ENCODE measurements around the gene WBP4.

WBP4 gene

GRCh38 chr13:41049480-41050440, 11.5 kb upstream of the WBP4 start:
- no peak for DNase-seq

DNA sequence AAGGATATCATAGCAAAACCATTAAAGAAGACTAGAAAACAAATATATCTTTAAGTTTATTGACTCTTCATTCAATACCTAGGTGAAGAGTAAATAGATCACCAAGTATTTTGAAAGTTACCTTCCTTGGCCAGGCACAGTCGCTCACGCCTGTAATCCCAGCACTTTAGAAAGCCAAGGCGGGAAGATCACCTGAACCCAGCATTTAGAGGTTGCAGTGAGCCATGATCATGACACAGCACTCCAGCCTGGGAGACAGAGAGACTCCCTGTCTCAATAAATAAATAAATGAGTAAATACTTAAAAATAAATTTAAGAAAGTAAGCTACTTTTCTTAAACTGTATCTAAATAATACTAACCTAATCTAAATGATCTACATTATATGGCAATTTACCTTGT, 8.9 kb upstream of the WBP4 start:
- no peak for DNase-seq

GRCh38 chr13:41053384-41053826, 7.9 kb upstream of the WBP4 start:
- no peak for DNase-seq

DNA sequence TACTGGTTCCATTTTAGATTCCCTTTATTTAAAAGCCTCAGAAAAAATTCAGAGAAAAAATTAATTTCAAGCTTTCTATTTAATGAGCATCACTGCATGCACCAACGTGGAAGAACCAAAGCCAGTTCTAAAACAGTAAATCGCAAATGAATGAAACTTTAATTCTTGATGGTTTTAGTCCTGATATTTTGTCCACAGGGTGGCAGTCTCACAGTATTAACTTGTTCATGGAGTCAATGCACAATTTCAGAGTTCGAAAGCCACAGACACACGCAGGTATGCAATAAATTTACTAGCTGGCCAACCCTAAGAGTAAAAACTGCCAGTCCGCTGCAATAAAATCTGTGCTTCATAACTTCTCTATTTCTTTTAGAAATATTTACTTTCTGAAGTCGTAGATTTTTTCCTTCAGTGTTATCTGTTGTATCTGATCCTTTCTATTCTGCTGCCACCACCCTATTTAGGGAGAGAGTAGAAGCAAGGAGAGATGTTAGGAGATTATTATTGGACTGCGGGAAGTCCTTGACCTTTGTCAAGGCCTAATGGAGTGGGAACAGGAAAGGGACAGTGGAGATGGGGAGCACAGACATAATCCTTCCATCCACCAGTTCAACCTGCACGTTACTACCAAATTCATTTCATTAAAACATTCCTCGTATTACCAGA, 7.0 kb upstream of the WBP4 start:
- no peak for DNase-seq

GRCh38 chr13:41054919-41055619, 6.2 kb upstream of the WBP4 start:
- DNase-seq = no peak

- no peak for DNase-seq
Measured at GRCh38 chr13:41056194-41056593, 5.1 kb upstream of the WBP4 start.

GRCh38 chr13:41056826-41057711, 4.2 kb upstream of the WBP4 start:
- DNase-seq = no peak

- DNase-seq = no peak
Measured at GRCh38 chr13:41058295-41059070, 2.8 kb upstream of the WBP4 start.

GRCh38 chr13:41059456-41060081, 1.7 kb upstream of the WBP4 start:
- no peak for DNase-seq

GRCh38 chr13:41060082-41060723, 1.1 kb upstream of the WBP4 start:
- DNase-seq = no peak

- DNase-seq = no peak
Measured at GRCh38 chr13:41060724-41061074, 610 bp upstream of the WBP4 start.

DNA sequence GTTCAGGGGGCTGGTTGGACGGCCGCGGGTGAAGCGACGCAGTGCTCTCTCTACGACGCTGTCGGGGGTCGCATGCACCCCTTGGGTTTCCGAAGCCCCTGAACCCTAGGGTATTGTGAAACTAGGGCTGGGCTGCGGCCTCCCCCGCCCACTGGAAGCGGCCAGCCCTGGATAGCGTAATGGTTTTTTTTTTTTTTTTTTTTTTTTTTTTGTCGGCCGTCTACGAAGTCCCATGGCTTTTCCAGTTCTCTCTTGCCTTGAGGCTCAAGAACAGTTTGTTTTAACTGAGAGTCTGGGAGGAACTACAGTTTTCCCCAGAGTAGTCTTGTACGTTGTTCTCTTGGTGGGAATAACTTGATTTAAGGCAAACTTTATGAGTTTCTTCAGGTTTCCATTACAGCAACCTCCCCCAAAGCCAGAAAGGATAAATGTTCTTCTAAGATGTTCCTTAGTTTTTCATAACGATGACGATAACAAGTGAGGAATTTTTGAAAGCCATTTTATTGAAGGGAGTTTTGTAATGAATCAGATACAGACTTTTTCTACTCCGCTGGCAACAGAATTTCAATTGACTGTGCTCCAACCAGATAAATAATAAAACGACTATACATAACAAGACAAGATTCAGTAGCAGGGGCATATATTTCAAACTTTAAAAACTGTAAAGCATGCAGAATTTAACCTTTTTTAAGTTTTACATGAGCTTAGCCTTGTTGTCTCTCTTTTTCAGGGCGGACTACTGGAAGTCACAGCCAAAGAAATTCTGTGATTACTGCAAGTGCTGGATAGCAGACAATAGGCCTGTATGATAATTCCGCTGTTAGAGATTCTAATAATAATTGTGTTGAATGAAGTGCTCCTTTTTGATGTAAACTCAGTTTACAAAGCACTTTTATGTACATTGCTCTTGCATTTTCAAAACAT, 867 bp downstream of the WBP4 start:
- no peak for DNase-seq

DNA sequence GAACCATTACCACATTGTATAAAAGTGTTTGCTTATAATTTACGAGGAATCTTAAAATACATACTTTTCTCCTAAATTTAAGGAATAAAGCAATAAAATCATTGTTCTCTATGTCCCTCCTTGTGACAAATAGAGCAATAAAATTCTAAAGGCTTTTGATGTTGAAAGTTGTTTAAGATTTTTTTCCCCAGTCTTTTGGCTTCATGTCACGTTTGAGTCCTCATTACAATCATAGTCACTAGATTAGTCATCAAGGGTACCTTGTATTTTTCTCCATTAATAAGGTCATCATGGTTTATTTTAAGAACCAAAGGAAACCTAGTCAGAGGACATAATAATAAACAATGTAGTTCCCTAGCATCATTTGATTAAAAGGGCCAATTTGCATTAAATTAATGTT, 3.2 kb downstream of the WBP4 start:
- no peak for DNase-seq

- no peak for DNase-seq
Measured at GRCh38 chr13:41065078-41065477, 3.8 kb downstream of the WBP4 start.

DNA sequence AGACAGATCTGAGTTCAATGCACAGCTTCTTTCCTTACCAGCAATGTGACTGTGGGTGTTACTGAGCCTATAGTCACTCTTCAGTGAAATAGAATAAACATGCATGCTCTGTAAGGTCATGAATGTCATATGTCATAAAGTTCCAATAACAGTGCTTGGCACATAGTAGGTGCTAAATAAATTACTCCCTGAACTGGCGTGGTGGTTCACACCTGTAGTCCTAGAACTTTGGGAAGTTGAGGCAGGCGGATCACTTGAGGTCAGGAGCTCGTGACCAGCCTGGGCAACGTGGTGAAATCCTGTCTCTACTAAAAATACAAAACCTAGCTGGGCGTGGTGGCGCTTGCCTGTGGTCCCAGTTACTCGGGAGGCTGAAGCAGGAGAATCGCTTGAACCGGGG, 13.2 kb downstream of the WBP4 start:
- DNase-seq = no peak

DNA sequence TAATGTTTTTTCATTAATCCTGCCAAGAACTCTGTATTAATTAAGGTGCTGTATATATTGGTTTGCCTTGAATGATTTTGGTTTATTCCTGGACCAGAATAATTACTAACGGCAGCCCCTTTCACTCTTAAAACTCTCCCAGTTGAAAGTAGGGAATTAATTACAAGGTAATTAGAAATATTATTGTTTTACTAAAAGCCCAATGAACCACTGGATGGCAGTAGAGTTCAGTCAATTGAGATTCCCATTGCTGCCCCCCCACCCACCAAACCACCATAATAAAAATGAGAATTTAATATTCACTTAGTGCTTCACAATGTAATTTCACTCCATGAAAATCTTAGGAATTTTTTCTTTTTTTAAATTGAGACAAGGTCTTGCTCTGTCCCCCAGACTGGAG, 13.7 kb downstream of the WBP4 start:
- no peak for DNase-seq

DNA sequence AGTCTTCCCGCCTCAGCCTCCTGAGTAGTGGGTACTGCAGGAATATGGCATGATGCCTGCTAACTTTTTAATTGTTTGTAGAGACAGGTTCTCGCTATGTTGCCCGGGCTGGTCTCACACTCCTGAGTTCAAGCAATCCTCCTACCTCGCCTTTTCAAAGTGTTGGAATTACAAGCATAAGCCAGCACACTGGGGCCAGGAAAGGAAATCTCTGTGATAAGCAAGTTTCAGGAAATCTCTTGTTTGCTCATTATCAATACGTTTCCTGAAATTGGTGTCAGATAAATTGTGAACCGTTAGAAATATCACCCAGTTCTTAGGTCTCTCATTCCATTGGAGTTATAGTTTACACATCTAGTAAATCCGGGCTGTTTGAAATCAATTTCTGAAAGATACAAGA, 14.2 kb downstream of the WBP4 start:
- DNase-seq = no peak

- DNase-seq = no peak
Measured at GRCh38 chr13:41077475-41077874, 16.2 kb downstream of the WBP4 start.

DNA sequence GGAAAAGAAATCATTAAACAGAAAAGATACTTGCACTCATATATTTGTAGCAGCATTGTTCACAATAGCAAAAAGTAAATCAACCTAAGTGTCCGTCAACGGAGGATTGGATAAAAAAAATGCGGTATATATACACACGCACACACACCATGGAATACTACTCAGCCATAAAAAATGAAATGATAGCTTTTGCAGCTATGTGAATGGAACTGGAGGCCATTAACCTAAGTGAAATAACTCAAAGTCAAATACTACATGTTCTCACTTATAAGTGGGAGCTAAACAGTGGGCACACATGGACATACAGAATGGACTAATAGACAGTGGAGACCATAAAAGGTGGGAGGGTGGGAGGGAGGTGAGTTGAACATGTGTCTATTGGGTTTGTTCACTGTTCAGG, 18.4 kb downstream of the WBP4 start:
- DNase-seq = no peak

Data from NCI-H187 treated with DMSO at 0.1 percent for 48 hours (cell line).